NCI-H446 (cell line): Measurements from ENCODE around the gene PAPPA.

Experiments used
- DNase-seq, 2 experiments: peaks; one replicate each; lab custom pipeline; 2025; lab: John Stamatoyannopoulos, UW

The PAPPA gene

DNA sequence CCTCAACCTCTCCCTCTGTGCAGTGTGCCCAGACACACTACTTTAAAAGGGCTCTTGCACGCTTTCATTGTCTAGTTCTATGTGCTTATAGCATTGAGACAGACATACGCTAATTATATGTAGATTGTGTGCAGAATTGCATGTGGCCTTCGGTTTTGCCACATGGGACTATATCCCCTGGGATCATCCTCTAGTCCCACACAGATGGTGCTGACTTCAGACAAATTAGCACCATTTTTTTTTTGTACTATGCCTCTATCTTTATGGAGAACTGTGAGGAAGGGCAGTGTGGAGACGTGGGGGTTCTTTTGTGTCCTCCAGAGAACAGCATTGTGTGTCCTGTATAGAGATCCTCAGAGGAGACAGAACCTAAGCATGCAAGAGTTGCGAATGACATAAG lies 29.3 kb downstream of the PAPPA start:
- DNase-seq = no peak

DNA sequence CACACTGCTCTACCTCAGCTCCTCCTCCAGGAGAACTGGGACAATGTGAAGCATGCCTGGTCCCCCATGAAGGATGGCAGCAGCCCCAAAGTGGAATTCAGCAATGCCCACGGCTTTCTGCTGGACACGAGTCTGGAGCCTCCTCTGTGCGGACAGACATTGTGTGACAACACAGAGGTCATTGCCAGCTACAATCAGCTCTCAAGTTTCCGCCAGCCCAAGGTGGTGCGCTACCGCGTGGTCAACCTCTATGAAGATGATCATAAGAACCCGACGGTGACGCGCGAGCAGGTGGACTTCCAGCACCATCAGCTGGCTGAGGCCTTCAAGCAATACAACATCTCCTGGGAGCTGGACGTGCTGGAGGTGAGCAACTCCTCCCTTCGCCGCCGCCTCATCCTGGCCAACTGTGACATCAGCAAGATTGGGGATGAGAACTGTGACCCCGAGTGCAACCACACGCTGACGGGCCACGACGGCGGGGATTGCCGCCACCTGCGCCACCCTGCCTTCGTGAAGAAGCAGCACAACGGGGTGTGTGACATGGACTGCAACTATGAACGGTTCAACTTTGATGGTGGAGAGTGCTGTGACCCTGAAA lies 34.1 kb downstream of the PAPPA start:
- no peak for DNase-seq

DNA sequence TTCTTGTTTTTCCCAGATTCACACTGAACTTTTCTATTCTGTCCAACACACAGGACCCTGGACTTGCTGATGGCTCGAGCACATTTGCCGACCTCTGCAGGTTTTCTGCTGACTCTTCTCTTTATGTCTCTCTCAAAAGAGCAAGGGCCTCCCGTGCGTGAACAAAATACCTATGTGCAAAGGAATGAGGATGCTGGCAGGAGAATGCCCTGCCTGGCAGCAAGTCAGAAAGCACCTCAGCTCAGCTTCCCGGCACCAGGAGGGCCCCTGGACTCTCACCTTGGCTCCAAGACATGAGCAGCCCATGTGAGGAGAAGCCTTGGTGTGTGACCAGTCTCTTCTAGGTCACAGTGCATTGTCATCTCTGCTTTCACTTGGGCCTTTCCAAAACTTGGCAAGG lies 36.1 kb downstream of the PAPPA start:
- DNase-seq = no peak

DNA sequence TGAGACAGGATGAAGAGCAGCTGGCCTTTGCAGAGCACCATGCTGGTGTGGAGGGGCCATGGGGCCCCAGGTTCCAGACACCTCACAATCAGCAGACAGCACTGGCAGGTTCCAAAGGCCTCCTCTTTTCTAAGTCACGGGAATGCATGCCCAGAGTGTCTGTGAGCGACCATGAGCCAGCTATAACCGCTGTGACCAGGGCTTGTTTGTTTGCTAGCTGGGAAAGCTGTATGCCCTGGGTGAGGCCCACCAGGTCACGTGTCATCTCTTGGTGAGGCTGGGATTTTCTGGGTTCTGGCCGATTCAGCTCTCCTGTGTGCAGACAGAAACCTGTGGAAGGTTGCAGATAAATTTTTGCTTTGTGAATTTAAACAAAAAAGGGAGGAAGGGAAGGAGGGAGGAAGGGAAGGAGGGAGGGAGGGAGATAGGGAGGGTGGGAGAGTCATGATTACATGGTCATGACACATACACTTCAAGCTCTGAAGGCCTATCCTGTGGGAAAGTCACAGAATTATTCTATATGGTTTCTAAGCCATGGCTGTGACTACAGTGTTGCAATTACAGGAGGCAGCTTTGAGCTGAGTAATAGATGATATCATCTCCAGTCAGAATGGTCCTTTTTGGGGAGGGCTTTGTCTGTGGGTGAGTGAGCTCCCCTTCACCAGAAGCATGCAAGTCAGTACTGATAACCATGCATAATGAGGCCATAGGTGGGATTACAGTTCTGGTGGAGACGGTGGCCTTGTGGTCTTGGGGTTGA lies 37.2 kb downstream of the PAPPA start:
- no peak for DNase-seq

DNA sequence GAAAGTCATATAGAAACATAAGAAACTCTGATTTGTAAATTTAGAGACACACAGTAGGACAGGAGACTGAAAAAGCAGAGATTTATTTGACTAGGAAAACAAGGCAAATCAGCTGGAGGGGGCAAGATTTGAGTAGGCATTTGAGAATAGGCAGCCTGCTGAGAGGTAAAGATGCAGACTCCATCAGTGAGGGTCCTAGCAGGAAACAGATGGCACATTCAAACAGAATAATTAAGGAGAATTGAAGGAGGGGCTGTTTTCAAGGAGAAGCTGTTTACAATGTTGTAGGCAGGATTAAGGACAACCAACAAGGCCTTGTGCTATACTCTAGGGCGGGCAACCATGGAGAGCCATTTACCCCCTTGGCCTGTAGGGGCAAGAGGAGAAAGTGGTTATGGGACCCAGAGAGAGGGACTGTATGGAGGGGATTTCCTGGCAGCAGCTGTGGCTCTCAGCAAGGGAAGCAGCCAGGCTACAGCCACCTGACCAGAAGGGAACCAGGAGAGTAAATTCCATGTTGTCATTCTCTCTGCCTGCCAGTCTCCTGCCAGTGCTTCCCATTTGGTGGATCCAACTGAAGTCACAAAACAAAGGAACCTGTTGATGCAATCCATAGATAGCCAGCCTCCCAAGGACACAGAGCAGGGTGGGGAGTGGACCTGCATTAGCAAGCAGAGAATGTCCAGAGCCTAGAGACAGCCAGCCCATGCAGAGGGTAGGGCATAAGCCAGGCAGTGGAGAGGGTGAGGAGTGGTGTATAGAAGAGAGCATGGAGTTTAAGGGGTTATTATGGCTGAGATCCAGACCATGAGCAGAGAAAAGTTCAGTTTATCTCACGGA lies 38.2 kb downstream of the PAPPA start:
- no peak for DNase-seq

DNA sequence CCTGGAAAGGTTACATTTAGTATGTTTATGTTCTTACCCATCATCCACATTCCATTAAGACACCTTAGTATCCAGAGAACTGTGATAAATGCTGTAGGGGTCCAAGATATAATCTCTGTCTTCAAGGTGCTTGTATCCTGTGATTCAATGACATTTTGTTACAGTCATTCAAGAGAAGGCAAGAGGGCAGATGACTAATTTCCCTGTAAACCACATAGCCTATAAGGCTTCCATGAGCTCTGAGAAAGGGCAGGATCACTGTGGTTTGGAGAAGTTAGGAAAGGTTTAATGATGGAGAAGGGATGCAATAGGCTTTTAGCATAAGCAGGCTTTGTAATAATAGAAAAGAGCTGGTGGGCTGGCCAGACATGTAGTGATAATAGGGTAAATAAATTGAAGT lies 40.0 kb downstream of the PAPPA start:
- DNase-seq = no peak

DNA sequence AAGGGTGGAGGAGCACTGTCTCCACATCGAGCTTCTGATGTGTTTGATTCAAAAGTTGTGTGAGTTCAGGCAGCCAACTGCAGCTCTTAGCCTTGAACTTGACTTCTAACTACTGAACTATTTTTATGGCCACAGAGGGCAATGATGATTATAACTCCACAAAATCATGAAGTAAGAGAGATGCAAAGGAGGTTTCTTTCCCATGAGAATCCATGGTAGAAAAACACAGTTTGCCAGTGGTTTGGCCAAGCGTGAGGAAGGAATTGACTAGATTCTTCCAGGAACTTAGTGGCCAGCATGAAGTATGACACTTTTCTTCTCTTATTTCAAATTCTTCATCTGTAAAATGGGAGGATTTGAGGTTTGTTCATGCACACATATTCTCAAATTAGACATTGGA lies 43.2 kb downstream of the PAPPA start:
- no peak for DNase-seq

DNA sequence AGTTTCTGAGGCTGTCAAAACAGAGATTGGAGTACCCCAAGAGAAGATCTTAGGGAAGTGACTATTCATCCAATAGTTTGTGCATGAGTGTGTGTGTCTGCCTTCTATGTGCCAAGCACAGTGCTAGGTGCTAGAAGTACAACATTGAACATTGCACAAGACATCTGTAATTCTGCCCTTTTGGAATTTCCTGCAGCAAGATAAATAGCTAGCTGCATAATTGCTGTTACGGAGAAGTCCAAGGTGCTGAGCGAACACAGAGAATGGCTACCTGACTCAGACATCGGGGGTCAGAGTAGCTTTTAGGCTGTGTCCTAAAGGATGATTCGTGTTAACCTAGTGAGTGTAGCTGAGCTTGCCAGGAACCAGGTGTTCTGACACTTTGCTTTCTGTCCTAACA lies 44.8 kb downstream of the PAPPA start:
- no peak for DNase-seq

DNA sequence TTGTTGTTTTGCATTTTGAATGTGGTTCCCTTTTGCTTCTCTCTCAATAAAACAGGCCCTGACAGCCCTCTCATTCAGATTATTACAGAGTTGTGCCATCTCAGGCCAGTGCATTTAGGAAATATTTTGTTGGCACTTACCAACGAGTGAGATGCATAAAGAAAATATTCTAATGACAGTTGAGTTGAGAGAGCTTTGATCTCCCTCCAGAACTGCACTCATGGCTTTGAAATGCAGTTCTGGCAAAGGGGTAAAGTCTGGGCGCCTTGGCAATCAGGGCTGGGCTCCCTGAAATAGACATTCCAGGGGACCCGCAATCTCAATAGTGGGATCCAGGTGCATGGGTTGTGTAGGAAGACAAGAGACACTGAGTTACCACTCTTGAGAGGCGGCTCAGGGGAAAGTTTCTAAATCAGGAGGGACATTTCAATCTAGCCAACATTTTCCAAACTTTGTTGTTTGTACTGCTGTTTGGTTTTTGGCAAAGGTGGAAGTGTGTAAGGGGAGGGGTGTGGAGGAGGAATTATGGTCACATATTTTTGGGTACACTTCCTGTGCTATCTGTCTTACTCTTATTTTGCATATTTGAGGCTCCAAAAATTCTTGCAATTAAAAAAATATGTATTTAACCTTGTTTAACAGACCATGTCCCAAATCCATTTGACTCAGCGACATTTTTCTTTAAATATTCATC lies 48.8 kb downstream of the PAPPA start:
- no peak for DNase-seq

DNA sequence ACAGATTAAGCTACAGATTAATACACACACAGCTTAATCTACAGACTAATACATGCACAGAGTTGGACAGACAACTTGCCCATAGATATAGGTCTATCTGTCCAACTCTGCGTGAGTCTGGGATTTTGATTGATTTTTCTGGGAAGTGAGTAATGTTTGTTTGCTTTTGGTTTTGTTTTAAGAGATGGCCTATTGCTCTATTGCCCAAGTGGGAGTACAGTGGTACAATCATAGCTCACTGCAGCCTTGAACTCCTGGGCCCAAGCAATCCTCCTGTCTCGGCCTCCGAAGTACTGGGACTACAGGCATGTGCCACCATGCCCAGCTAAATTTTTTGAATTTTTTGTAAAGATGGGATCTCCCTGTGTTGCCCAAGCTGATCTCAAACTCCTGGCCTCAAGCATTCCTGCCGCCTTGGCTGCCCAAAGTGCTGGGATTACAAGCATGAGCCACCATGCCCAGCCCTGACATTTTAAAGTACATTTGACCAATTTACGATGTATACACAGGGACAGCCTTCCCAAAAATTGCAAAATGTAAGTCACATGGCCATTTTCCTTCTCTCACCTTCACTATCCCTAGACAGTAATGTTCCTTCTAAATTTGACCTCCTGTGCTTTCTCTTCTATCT lies 50.8 kb downstream of the PAPPA start:
- no peak for DNase-seq

DNA sequence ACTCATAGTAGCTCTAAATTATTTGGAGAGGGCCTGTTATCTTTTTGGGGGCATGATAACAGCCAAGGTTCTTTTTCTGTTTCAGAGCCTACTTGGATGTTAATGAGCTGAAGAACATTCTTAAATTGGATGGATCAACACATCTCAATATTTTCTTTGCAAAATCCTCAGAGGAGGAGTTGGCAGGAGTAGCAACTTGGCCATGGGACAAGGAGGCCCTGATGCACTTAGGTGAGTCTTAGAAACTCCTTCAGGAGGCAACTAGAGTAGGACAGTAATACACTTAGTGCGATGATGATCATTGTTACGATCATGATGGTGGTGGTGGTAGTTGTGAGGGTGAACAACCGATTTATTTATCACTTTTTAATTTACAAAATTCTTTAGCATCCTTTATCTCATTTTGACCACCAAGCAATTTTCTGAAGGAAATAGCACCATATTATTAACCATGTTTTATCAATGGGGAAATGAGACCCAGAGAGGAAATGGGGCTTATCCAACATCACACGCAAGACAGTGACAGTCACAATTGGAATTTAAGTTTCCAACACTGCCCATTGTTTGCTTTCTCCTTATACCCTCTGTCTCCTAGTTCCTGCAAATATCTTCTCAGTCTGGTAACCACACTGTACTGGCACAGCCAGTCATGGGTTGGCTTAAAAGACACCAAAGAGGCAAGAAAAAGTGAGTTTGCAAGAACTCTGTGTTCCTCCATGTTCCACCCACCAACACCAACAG lies 54.0 kb downstream of the PAPPA start:
- DNase-seq = no peak

DNA sequence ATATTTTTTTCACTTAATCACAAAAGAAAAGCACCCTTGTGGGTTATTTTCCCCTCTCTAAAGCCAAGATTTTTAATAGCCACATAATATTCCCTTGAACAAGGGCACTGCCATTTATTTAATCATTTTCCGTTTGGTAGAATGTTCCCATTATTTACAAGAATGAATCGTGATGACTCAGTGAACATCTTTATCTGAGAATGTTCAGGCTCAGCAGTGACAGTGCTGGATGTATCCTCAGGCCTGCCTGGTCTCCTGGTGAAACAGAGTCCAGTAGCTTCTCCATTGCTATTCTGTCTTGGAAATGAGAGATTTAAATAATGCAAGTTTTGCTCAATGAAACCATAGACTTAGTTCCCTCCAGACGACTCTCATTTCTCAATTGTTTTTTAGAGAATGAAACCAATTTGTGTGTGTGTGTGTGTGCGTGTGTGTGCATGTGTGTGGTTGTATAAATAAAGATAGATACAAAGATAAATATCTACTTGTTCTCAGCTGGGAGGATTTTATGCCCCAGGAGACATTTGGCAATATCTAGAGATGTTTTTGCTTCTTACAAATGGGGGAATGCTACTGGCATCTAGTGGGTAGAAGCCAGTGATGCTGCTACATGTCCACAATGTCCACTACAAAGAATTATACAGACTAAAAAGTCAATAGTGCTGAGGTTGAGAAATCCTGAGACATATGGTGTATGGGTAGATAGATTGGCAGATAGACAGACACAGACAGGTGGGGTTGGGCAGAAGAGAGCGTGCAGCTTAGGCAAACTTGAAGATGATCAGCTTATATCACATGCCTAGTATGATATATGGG lies 55.0 kb downstream of the PAPPA start:
- no peak for DNase-seq

DNA sequence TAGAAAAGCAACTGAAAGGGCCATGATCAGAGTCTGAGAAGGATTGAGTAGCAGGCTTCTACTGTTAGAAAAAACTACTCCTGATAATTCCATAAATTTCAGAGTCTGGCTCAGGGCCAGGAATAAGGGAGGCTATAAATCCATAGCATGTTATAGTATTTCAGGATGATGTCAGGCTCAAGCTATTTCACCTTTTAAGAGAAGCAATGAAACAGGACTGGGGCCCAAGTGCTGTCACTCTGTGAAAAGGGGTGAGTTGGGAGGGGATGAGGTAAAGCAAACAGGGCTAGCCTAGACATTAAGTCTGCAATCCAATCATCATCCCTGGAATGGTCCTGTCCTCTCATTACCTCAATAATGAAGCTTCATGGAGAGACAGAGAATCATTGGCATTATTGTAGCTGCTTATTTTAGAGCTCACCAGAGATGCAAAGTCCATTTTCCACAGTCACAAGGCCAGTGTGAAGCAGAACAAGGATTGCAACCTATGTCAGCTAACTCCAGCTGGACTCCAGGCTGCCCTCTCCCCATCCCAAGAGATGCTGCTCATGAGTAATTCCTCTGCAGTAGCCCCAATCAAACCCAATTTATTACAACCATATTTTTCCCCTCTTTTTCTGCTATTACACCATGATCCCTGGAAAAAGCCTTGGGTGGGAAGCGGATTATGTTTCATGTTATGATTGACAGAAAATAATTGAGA lies 56.0 kb downstream of the PAPPA start:
- no peak for DNase-seq

DNA sequence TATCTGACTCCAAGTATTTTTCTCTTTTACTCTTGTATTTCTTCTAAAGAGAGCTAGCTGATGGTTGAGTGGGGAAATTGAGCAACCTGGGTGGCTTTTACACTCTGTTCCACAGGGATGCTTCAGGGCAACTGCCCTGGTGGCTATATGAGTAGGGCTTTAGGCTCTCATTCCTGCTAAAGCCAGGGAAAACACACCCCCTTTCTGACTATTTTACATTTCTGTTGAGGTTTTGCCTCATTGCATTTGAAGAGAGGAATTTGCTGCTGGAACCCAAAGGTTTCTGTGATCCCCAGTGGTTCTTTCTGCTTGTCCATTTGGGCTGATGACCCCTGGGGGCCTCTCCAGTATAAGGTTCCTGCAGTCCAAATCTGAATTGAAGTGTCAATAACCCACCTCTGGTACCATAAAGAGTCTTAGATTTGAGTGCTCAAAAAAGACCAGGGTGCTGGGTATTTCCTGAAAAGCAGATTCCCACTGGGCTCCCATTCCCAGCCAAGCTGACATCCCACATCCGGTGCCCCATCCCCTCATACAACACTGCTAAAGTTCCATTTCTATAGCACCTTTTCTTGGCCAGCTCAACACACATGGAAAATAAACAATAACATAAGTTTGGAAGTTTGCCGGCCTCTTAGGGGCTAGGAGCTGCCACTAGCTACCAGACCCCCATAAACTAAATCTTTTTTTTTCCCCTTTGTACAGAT lies 59.5 kb downstream of the PAPPA start:
- DNase-seq = no peak

DNA sequence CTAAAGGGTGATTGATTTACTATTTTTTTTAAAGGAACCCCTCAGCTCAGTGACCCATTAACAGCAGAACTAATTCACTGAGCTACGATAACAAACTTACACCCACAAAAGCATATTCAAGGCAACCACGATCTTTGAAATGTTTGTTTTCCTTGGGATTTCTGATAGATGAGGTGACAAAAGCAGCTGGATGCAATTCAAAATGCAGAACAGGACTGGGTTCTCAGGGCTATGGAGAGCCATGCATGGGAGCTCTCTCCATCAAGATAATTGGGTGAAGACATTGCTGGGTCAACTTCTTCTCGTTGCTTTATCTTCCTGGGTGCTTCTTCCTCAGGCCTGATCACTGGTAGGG lies 60.1 kb downstream of the PAPPA start:
- DNase-seq = no peak

DNA sequence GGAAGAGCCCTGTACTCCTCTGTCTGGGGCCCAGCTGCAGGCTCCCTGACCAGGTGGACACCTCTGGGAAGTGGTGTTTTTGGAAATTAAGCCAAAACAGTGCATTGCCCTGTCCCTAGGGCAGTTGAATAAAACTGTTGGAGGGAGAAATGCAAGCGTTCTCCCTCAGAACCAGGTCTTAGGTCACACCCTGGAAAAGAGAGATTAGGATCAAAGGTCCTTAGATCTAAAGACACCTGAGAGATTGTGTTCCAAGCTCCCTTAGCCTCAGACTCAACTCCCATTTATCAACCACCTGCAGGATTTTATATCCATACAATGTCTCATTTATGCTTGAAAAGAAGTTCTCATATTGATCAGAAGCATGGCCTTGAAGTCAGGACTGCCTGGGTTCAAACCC lies 64.8 kb downstream of the PAPPA start:
- no peak for DNase-seq

DNA sequence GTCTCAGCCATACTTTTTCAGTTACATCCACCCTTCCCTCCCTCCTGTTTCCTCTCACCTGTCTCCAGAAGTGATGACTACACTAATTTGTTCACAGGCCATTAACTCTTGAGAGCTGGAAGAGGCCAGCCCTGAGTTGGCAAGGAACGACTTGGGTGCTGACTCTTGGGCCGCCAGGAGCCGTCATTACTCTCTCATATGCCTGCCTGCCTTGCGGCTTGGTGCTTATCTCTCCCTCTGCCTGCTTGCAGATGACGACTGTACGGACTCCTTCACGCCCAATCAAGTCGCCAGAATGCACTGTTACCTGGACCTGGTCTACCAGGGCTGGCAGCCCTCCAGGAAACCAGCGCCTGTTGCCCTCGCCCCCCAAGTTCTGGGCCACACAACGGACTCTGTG lies 66.1 kb downstream of the PAPPA start:
- DNase-seq = no peak

DNA sequence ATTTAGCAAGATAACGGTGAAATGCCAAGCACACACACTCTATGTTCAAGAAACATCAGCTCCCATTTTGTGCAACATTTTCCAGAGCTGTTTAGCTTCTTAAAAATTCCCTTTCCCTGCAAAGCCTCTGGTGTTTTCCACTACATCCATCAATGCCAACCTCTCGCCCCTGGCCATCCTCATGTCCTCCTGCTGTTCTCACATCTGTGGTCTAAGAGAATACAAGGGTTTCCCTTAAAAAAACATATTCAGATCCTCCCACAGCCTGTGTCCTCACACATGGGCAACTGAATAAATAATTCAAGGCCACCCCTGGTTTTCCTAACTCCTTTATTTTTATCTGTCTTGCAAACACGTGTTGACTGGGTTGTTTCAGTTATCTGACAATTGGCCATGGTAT lies 70.3 kb downstream of the PAPPA start:
- DNase-seq = no peak

DNA sequence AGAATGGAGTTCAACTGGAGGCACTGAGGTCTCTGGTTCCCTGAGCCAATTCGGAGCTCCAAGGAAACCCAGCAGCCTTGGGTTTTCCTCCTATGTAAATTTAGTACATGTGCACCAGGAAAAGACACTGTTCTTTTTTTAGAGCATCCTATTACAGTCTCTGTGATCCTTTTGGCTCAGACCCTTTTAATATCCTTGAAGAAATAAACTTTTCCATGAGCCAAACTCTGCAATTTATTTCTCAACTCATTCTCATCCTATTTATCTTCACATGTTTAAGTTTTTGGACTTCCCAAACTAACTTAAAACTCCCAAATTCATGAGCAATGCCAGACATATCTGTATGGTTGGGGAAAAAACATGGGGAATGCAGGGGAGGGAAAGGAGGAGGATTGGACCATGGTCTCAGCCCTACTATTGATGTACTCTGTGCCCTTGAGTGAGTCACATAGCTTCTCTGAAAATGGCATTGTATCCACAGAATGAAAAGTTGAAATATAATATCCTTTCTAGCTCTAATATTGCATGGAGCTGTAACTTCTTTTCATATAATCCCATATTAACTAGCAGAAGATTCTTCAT lies 76.6 kb downstream of the PAPPA start:
- no peak for DNase-seq
